ENCODE results near the gene GMPR.

- TF ChIP-seq CTCF (IDR thresholded peaks at IDR 0.05) (no peak), POLR2A (IDR thresholded peaks at IDR 0.05) (no peak)
These were observed 54.0 kb downstream of the GMPR start for GRCh38 chr6:16292432-16292831.
